Adrenal gland (tissue), 12 donors: ENCODE measurements around the gene KCNIP1. TPM values are rescaled to one million over a fixed set of nuclear protein-coding genes. Genes with fewer than 3 reads are reported as not detected.

Experiments used
- DNase-seq, 7 donors: peaks; one replicate each; pipeline ENCODE4 v3.0.0-alpha.2; 2019 to 2020
- H3K27ac ChIP-seq, 5 donors: fragments of 200-600 bp; sonication (generic) in 4 of 5; 1 replicate in 3 of 5; 2 replicates in 2 of 5; pipeline versions ENCODE4 v1.5.1 to v1.8.0; 2016 to 2020; ENCODE audit warnings: mild to moderate bottlenecking in 1 of 5
- H3K27me3 ChIP-seq: fragments of 200-600 bp; 2 replicates; pipeline ENCODE4 v1.8.0; 2021
- H3K36me3 ChIP-seq, 2 donors: fragments of 200-600 bp; replicated peaks in 1 of 2; 1 replicate in 1 of 2; 2 replicates in 1 of 2; pipeline versions ENCODE4 v1.5.1 to v1.8.0; 2018 to 2022
- H3K4me1 ChIP-seq, 2 donors: fragments of 200-600 bp; replicated peaks in 1 of 2; 1 replicate in 1 of 2; 2 replicates in 1 of 2; pipeline versions ENCODE4 v1.5.1 to v1.8.0; 2018 to 2021
- H3K4me3 ChIP-seq, 4 donors: fragments of 200-600 bp; sonication (generic) in 3 of 4; one replicate each; pipeline ENCODE4 v1.5.1; 2016 to 2018
- H3K9me3 ChIP-seq, 3 donors: fragments of 200-600 bp; sonication (generic) in 1 of 3; replicated peaks in 1 of 3; 1 replicate in 2 of 3; 2 replicates in 1 of 3; pipeline versions ENCODE4 v1.5.1 to v1.8.0; 2016 to 2021
- POLR2A ChIP-seq, 2 donors: fragments of 450-650 bp; IDR thresholded peaks; one replicate each; pipeline ENCODE4 v1.6.1; 2017; ENCODE audit warnings: antibody characterized with exemption in 2 of 2, mild to moderate bottlenecking in 2 of 2, moderate library complexity in 1 of 2
- WGBS, 4 donors: extraction: QIAGEN DNeasy Blood & Tissue Kit in 2 of 4; methylation state at CpG; one replicate each; pipeline versions ENCODE4 v1.1.5 to v1.1.7; 2013 to 2017; 5-methylcytosine and 5-hydroxymethylcytosine counted together
- intact Hi-C, 2 donors: fragments of 100-400 bp; cut with DNase I; formaldehyde crosslinking; loops; one replicate each; pipeline versions ENCODE4 v1.14.1 to v1.15.0; 2022 to 2023
- polyA plus RNA-seq, 3 donors: library from polyadenylated mRNA; stranded (reverse); fragments of 200-250 nt in 2 of 3; fragments of 350-450 nt in 1 of 3; fragmentation: Illumina TruSeq in 1 of 3; extraction: RNeasy Lipid Tissue Mini Kit (QIAGEN cat#74804) in 1 of 3; gene quantifications; one replicate each; pipeline ENCODE4 v1.2.3, GENCODE V29; 2013 to 2014
- total RNA-seq, 9 donors: library from RNA; depleted of rRNA in 4 of 9; stranded (reverse); fragments of >200 nt in 4 of 9; fragments of 120-200 nt in 1 of 9; fragmentation: NEBNext Ultra II Directional in 1 of 9; extraction: Animal tissue kit (Norgen Biotek cat#: 25700) in 1 of 9; gene quantifications; one replicate each; pipeline versions ENCODE4 v1.1.0 to v1.2.4, GENCODE V29; 2013 to 2023
- TF ChIP-seq, protein P1 (sequence below), 6 experiments: fragments of 450-650 bp in 4 of 6; fragments of 200-600 bp in 2 of 6; sonication (generic) in 1 of 6; IDR thresholded peaks; 1 replicate in 5 of 6; 2 replicates in 1 of 6; pipeline versions ENCODE4 v1.5.1 to v1.8.0; 2016 to 2021; ENCODE audit warnings: antibody characterized with exemption in 6 of 6, mild to moderate bottlenecking in 2 of 6, moderate library complexity in 1 of 6
- donor health status: healthy with polysubstance abuse.
- donor health status: Bipolar disorder and iron deficiency.
- donor health status: DM: yes; HTN: yes; CAD: no.
- donor health status: DM: no; HTN: no; CAD: no.
- donor health status: DM: no; HTN: no; CAD: no.
- donor health status: DM: yes; HTN: yes; CAD: no.

The KCNIP1 gene
- total and polyA plus RNA-seq, 12 donors, result 0.14 to 12.6 (median 1.7) TPM; not detected in 1

GRCh38 chr5:170640731-170641588 lies 137.1 kb downstream of the KCNIP1 start:
- intact Hi-C loops, result loop anchor here in 1 of 2 donors (2.0 kb wide), 1 partner anchor 148 kb away; no protein-coding TSS in a partner anchor

GRCh38 chr5:170641589-170642031 lies 137.8 kb downstream of the KCNIP1 start:
- DNase-seq, result no peak
- no peaks in the 10 kb centered on the region for H3K36me3 ChIP-seq
- 65 to 83% (median 80%) methylated on average over 8 to 15 of the region's 15 CpGs for WGBS, 4 donors
- peaks cover 0 to 6% of the 10 kb centered on the region in 2 donors for H3K4me1 ChIP-seq
- TF ChIP-seq, protein P1, sequence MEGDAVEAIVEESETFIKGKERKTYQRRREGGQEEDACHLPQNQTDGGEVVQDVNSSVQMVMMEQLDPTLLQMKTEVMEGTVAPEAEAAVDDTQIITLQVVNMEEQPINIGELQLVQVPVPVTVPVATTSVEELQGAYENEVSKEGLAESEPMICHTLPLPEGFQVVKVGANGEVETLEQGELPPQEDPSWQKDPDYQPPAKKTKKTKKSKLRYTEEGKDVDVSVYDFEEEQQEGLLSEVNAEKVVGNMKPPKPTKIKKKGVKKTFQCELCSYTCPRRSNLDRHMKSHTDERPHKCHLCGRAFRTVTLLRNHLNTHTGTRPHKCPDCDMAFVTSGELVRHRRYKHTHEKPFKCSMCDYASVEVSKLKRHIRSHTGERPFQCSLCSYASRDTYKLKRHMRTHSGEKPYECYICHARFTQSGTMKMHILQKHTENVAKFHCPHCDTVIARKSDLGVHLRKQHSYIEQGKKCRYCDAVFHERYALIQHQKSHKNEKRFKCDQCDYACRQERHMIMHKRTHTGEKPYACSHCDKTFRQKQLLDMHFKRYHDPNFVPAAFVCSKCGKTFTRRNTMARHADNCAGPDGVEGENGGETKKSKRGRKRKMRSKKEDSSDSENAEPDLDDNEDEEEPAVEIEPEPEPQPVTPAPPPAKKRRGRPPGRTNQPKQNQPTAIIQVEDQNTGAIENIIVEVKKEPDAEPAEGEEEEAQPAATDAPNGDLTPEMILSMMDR (IDR thresholded peaks at IDR 0.05), result no peak
- TF ChIP-seq POLR2A (IDR thresholded peaks at IDR 0.05), result no peak
- H3K27ac ChIP-seq, result no peak overlapping the region
- no peaks in the 10 kb centered on the region for H3K9me3 ChIP-seq
- intact Hi-C loops, result loop anchor here in 1 of 2 donors (2.0 kb wide), 1 partner anchor 147 kb away; no protein-coding TSS in a partner anchor
- no peak overlapping the region for H3K4me3 ChIP-seq
- H3K27me3 ChIP-seq, result peaks cover 4% of the 10 kb centered on the region

More at GRCh38 chr5:170640731-170641588, 137.1 kb downstream of the KCNIP1 start:
- no peak for DNase-seq
- Histone ChIP-seq H3K9me3 (no peaks in the 10 kb centered on the region), H3K4me1 (peaks cover 0 to 6% of the 10 kb centered on the region in 2 donors), H3K27ac (no peak overlapping the region), H3K36me3 (no peaks in the 10 kb centered on the region), H3K4me3 (no peak overlapping the region), H3K27me3 (peaks cover 4% of the 10 kb centered on the region)
- TF ChIP-seq, protein P1 (IDR thresholded peaks at IDR 0.05), result no peak
- TF ChIP-seq POLR2A (IDR thresholded peaks at IDR 0.05), result no peak
- WGBS, 4 donors, result 63 to 79% (median 75%) methylated on average over 10 to 13 of the region's 13 CpGs

DNA sequence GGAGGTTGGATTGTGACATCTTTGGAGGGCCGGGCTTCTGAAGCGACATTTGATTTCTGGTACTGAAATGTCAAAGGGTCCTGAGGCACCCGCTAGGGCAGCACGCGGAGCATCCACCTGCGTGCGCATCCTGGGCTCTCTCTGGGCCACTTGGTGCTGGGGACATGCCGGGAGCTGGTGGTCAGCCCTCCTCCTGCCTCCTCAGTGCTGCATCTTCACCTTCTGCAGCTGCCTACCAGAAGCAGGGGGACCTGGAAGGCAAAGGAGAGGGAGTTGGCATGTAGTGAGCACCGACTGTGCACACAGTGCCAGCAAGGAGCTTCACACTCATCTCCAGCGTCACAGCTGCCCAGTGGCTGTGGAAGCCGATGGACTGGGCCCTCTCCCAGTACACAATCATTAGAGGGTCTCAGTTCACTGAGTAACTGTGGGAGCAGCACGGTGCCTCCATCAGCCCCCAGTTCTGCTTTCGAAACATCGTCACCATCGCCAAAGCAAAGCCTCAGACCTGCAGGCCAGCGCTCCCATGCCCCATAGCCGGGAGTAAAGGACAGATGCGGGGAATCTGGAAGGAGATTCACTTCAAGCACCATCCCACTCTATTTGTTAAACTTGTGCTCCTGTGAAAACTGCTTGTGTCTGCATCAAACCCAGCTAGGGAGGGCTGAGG lies 138.4 kb downstream of the KCNIP1 start:
- Histone ChIP-seq H3K4me1 (peaks cover 0 to 6% of the 10 kb centered on the region in 2 donors), H3K27ac (no peak overlapping the region), H3K27me3 (peaks cover 4% of the 10 kb centered on the region), H3K9me3 (no peaks in the 10 kb centered on the region), H3K4me3 (no peak overlapping the region), H3K36me3 (no peaks in the 10 kb centered on the region)
- DNase-seq, result no peak
- TF ChIP-seq, protein P1 (IDR thresholded peaks at IDR 0.05), result no peak
- no peak for TF ChIP-seq POLR2A (IDR thresholded peaks at IDR 0.05)
- WGBS, 4 donors, result 83 to 90% (median 88%) methylated on average over 13 to 18 of the region's 18 CpGs
- intact Hi-C loops, result no loop called here

DNA sequence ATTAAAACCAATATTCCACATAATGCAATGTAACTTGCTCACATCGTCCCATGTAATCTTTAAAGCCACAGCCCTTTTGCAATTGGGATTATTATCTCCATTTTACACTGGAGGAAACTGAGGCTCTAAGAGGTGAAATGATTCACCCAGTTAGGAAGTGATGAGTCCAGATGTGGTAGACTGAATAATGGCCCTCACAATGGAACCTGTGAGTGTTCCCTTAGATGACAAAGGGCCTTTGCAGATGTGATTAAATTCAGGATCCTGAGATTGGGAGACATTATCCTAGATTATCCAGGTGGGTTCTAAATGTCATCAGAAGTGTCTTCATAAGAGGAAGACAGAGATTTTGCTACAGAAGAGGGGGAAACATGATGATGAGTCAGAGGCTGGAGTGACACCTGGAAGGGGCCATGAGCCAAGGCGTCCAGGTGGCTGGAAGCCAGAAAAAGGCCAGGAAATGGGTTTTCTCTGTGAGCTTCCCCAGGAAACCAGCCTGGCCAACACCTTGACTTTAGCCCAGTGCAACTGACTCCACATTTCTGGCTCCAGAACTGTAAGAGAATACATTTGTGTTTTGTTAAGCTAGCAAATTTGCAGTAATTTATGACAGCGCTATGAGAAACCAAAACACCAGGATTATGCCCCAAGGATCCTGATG lies 139.1 kb downstream of the KCNIP1 start:
- Histone ChIP-seq H3K27me3 (peaks cover 4% of the 10 kb centered on the region), H3K9me3 (no peaks in the 10 kb centered on the region), H3K27ac (no peak overlapping the region), H3K4me1 (peaks cover 0 to 6% of the 10 kb centered on the region in 2 donors), H3K4me3 (no peak overlapping the region), H3K36me3 (no peaks in the 10 kb centered on the region)
- peak in 2 of 7 donors; percentile 20 to 31 for DNase-seq
- intact Hi-C loops, result no loop called here
- WGBS, 4 donors, result 47 to 62% (median 53%) methylated on average over 2 to 3 of the region's 3 CpGs
- TF ChIP-seq, protein P1 (IDR thresholded peaks at IDR 0.05), result no peak
- no peak for TF ChIP-seq POLR2A (IDR thresholded peaks at IDR 0.05)
